K562 (cell line): Measurements from ENCODE around the gene LYRM1. TPM values are rescaled to one million over a fixed set of nuclear protein-coding genes. Genes with fewer than 3 reads are reported as not detected.

Source experiments
- ATAC-seq: fragments of 200-7000 bp; cut with Tn5 transposase; 3 replicates; pipeline ENCODE4 v1.9.1; 2020; ENCODE audit warnings: moderate library complexity
- BruUV-seq: library from RNA; stranded (reverse); fragments of 400-500 nt; replicated peaks from 2 replicates; lab custom pipeline; 2021; lab: Mats Ljungman, UMichigan
- CTCF ChIA-PET: fragments of 300-600 bp; formaldehyde crosslinking; extraction: SDS; loops from one replicate; lab custom pipeline; 2021; ENCODE audit warnings: low intra/inter-chr PET ratio; lab: Yijun Ruan, JAX
- POLR2A ChIA-PET: fragments of 300-600, 350-650 bp; sonication (Branson Sonifier 250); formaldehyde crosslinking; extraction: SDS; loops from one replicate; lab custom pipeline; 2021; ENCODE audit warnings: antibody characterized with exemption, inconsistent platforms; lab: Yijun Ruan, JAX
- DNase-seq, 4 experiments: peaks; one replicate each; pipeline versions ENCODE4 v3.0.0 to v3.0.0-alpha.2; 2011 to 2018; ENCODE audit warnings: low spot score in 3 of 4, mixed read lengths in 3 of 4; ENCODE audit errors: extremely low read depth in 1 of 4
- FAIRE-seq: peaks from 2 replicates; lab custom pipeline; 2011; peaks lifted over from hg19 to GRCh38; lab: Jason Lieb, UNC
- H2AFZ ChIP-seq: 2 replicates; pipeline ENCODE4 v1.6.0; 2011; ENCODE audit warnings: low read depth, low read length, control low read depth, inconsistent platforms
- H3K27ac ChIP-seq: fragments of 200-600 bp; 3 replicates; pipeline ENCODE4 v1.8.0; 2011; ENCODE audit warnings: low read depth, mild to moderate bottlenecking, control low read depth, inconsistent platforms, low read length, moderate library complexity, mixed read lengths; ENCODE audit errors: extremely low read depth
- H3K27me3 ChIP-seq, 2 experiments: fragments of 300-600 bp in 1 of 2; 2 replicates in 1 of 2; 3 replicates in 1 of 2; pipeline versions ENCODE4 v1.6.0 to v1.8.0; 2011; ENCODE audit warnings: inconsistent platforms in 2 of 2, low read length in 2 of 2, mild to moderate bottlenecking in 1 of 2, mixed read lengths in 1 of 2, moderate library complexity in 1 of 2; ENCODE audit not compliant: control insufficient read depth in 2 of 2, insufficient read depth in 2 of 2
- H3K36me3 ChIP-seq: fragments of 300-600 bp; 3 replicates; pipeline ENCODE4 v1.8.0; 2011; ENCODE audit warnings: mild to moderate bottlenecking, low read length, inconsistent platforms; ENCODE audit not compliant: control insufficient read depth, insufficient read depth
- H3K4me1 ChIP-seq, 2 experiments: fragments of 200-600 bp in 1 of 2; replicated peaks in 1 of 2; 2 replicates in 1 of 2; 3 replicates in 1 of 2; pipeline versions ENCODE4 v1.5.1 to v1.8.0; 2011; ENCODE audit warnings: inconsistent platforms in 2 of 2, low read length in 2 of 2, mild to moderate bottlenecking in 1 of 2, mixed read lengths in 1 of 2, moderate library complexity in 1 of 2; ENCODE audit not compliant: control insufficient read depth in 2 of 2, insufficient read depth in 2 of 2
- H3K4me2 ChIP-seq: 2 replicates; pipeline ENCODE4 v1.6.1; 2011; ENCODE audit warnings: low read length, control low read depth, inconsistent platforms, mixed read lengths; ENCODE audit not compliant: insufficient read depth
- H3K4me3 ChIP-seq: fragments of 200-600 bp; sonication (generic), shearing (Covaris generic); 2 replicates; pipeline ENCODE4 v1.5.1; 2016; ENCODE audit warnings: control low read depth, inconsistent platforms
- H3K79me2 ChIP-seq: fragments of 200-600 bp; 3 replicates; pipeline ENCODE4 v1.8.0; 2011; ENCODE audit warnings: low read length, inconsistent platforms; ENCODE audit not compliant: control insufficient read depth, insufficient read depth
- H3K9ac ChIP-seq, 2 experiments: 2 replicates each; pipeline versions ENCODE4 v1.6.0 to v1.6.1; 2011; ENCODE audit warnings: low read depth in 2 of 2, low read length in 2 of 2, control low read depth in 1 of 2, inconsistent platforms in 1 of 2, mild to moderate bottlenecking in 1 of 2, mixed read lengths in 1 of 2; ENCODE audit not compliant: insufficient read depth in 1 of 2
- H3K9me1 ChIP-seq: one replicate; pipeline ENCODE4 v1.6.0; 2011; ENCODE audit warnings: inconsistent platforms, mild to moderate bottlenecking, low read length, moderate library complexity; ENCODE audit not compliant: control insufficient read depth, insufficient read depth
- H3K9me3 ChIP-seq: replicated peaks from 2 replicates; pipeline ENCODE4 v1.5.1; 2011; ENCODE audit warnings: low read depth, low read length, inconsistent platforms; ENCODE audit not compliant: control insufficient read depth, insufficient read depth
- H4K20me1 ChIP-seq: replicated peaks from 2 replicates; pipeline ENCODE4 v1.6.1; 2011; ENCODE audit warnings: low read length, inconsistent platforms, mixed read lengths; ENCODE audit not compliant: control insufficient read depth, insufficient read depth
- BCL6 ChIP-seq: fragments of 250-450 bp; sonication (Bioruptor Pico); IDR thresholded peaks from 2 replicates; pipeline ENCODE4 v1.4.0; 2020
- C11orf30 ChIP-seq: fragments of 450-650 bp; IDR thresholded peaks from 2 replicates; pipeline ENCODE4 v1.6.1; 2016; ENCODE audit warnings: low read depth, mild to moderate bottlenecking
- E2F8 ChIP-seq: fragments of 450-650 bp; IDR thresholded peaks from 2 replicates; pipeline ENCODE4 v1.7.1; 2018; ENCODE audit warnings: mild to moderate bottlenecking, low read depth; ENCODE audit not compliant: partially characterized antibody
- HDAC1 ChIP-seq, 2 experiments: fragments of 450-650 bp; IDR thresholded peaks; 2 replicates each; pipeline ENCODE4 v1.6.1; 2016 to 2017; ENCODE audit warnings: inconsistent platforms in 1 of 2, mild to moderate bottlenecking in 1 of 2, moderate library complexity in 1 of 2
- NFE2 ChIP-seq: IDR thresholded peaks from 2 replicates; pipeline ENCODE4 v1.6.1; 2014; ENCODE audit warnings: antibody characterized with exemption, low read depth
- NFYB ChIP-seq: IDR thresholded peaks from 2 replicates; pipeline ENCODE4 v1.6.1; 2011; ENCODE audit warnings: mild to moderate bottlenecking, moderate library complexity; ENCODE audit not compliant: insufficient read length; ENCODE audit errors: extremely low read depth
- OTX1 ChIP-seq: fragments of 450-650 bp; formaldehyde crosslinking; IDR thresholded peaks from 2 replicates; pipeline ENCODE4 v1.4.0; 2022; ENCODE audit warnings: mild to moderate bottlenecking
- SAFB2 ChIP-seq: fragments of 200-400 bp; formaldehyde crosslinking; IDR thresholded peaks from 2 replicates; pipeline ENCODE4 v1.6.1; 2018; ENCODE audit warnings: borderline replicate concordance, low read length, low read depth, moderate library complexity; ENCODE audit not compliant: severe bottlenecking
- SIX5 ChIP-seq, 2 experiments: IDR thresholded peaks; 2 replicates each; pipeline ENCODE4 v1.6.1; 2011; ENCODE audit warnings: low read length in 2 of 2, borderline replicate concordance in 1 of 2, low read depth in 1 of 2, mild to moderate bottlenecking in 1 of 2, moderate library complexity in 1 of 2; ENCODE audit not compliant: insufficient read depth in 1 of 2
- SMAD3 ChIP-seq: fragments of 450-650 bp; formaldehyde crosslinking; conservative IDR thresholded peaks from 2 replicates; pipeline ENCODE4 v1.4.0; 2020; ENCODE audit warnings: mild to moderate bottlenecking
- ZBTB7A ChIP-seq: IDR thresholded peaks from 2 replicates; pipeline ENCODE4 v1.6.1; 2011; ENCODE audit warnings: low read depth, mild to moderate bottlenecking, low read length, moderate library complexity, borderline replicate concordance; ENCODE audit not compliant: control insufficient read depth
- ZNF146 ChIP-seq: IDR thresholded peaks from one replicate; pipeline ENCODE4 v1.6.1; 2018; ENCODE audit warnings: missing compliant biosample characterization; ENCODE audit not compliant: unreplicated experiment
- ZNF408 ChIP-seq: fragments of 250-450 bp; sonication (Bioruptor Pico); IDR thresholded peaks from 2 replicates; pipeline ENCODE4 v1.4.0; 2020; ENCODE audit warnings: low read depth, mild to moderate bottlenecking, moderate library complexity
- WGBS: fragments of 100-300 bp; shearing (Covaris generic); methylation state at CpG from one replicate; pipeline ENCODE4 v1.1.6; 2016; ENCODE audit warnings: low coverage, mixed read lengths; ENCODE audit not compliant: insufficient coverage; ENCODE audit errors: missing lambda C conversion rate; 5-methylcytosine and 5-hydroxymethylcytosine counted together
- in situ Hi-C: fragments of 300-500 bp; cut with MboI; formaldehyde crosslinking; loops from 4 replicates; pipeline ENCODE4 v1.15.0; 2018; ENCODE audit warnings: inconsistent platforms, mixed read lengths
- intact Hi-C: fragments of 100-400 bp; cut with micrococcal nuclease; formaldehyde crosslinking; loops from 2 replicates; pipeline ENCODE4 v1.14.2; 2022
- polyA plus RNA-seq, 8 experiments: library from polyadenylated mRNA; depleted of rRNA in 4 of 8; stranded (reverse) in 5 of 8; unstranded in 3 of 8; fragments of >200 nt; fragmentation: Nextera tagmentation in 2 of 8; fragmentation: Illumina TruSeq in 1 of 8; extraction: Ambion mirVana in 2 of 8; extraction: Trizol in 1 of 8; gene quantifications; 2 replicates each; pipeline versions ENCODE4 v1.2.1 to v1.2.3, GENCODE V29; 2011 to 2014; ENCODE audit warnings: inconsistent platforms in 1 of 8, missing spikeins in 1 of 8
- total RNA-seq, 7 experiments: library from RNA; depleted of rRNA in 6 of 7; stranded (reverse); fragments of >200 nt in 6 of 7; fragmentation: Illumina TruSeq in 2 of 7; extraction: Trizol in 2 of 7; gene quantifications; 2 replicates each; pipeline versions ENCODE4 v1.2.1 to v1.2.3, GENCODE V29; 2011 to 2021; ENCODE audit warnings: low replicate concordance in 1 of 7
- TF ChIP-seq, protein P1 (sequence below): fragments of 450-650 bp; IDR thresholded peaks from 2 replicates; pipeline ENCODE4 v1.6.1; 2017; ENCODE audit warnings: mild to moderate bottlenecking, moderate library complexity
- TF ChIP-seq, protein P2 (sequence below), 3 experiments: IDR thresholded peaks in 2 of 3; conservative IDR thresholded peaks in 1 of 3; 2 replicates each; pipeline ENCODE4 v1.5.1; 2011 to 2012; ENCODE audit warnings: low read length in 3 of 3, mild to moderate bottlenecking in 3 of 3, control low read depth in 2 of 3, improper control_type of control experiment in 1 of 3, inconsistent platforms in 1 of 3, low read depth in 1 of 3, mixed read lengths in 1 of 3, moderate library complexity in 1 of 3; ENCODE audit not compliant: insufficient read depth in 2 of 3

Gene LYRM1
- total and polyA plus RNA-seq, 9 of the 15 experiments (the other 6 are each of a cell fraction or from before 2014, with no cell fraction given): 17.5 to 44.1 (median 32.7) TPM

GRCh38 chr16:20938426-20938825 lies 37.9 kb downstream of the LYRM1 start:
- H2AFZ ChIP-seq: peak overlapping the region; percentile 4; the same call in 1 of the 2 replicates
- no peak overlapping the region for H3K4me2 ChIP-seq
- in situ Hi-C loops (no loop called here), intact Hi-C loops (no loop called here)
- CTCF ChIA-PET: no interaction called here
- POLR2A ChIA-PET: interaction anchor here (0.6 to 1.7 kb wide), 6 partner anchors 9 to 124 kb away, joined by 3 to 7 read pairs (median 4); no protein-coding TSS in a partner anchor
- 0% methylated on average over 2 of the region's 2 CpGs for WGBS
- peaks cover 4 to 10% of the 10 kb centered on the region in 2 experiments; a peak in 4 of 5 replicates for H3K27me3 ChIP-seq
- H3K9me3 ChIP-seq: no peaks in the 10 kb centered on the region
- no peaks in the 10 kb centered on the region; a peak in 1 of 5 replicates for H3K4me1 ChIP-seq
- H3K36me3 ChIP-seq: no peaks in the 10 kb centered on the region
- H4K20me1 ChIP-seq: no peaks in the 10 kb centered on the region
- H3K79me2 ChIP-seq: no peaks in the 10 kb centered on the region
- no TSS peak for BruUV-seq
- no peaks in the 10 kb centered on the region for H3K9me1 ChIP-seq
- no peak overlapping the region for H3K4me3 ChIP-seq
- FAIRE-seq (no peak), ATAC-seq (no peak), DNase-seq (no peak)
- no peak overlapping the region for H3K9ac ChIP-seq
- H3K27ac ChIP-seq: no peak overlapping the region
- no peak for TF ChIP-seq C11orf30
- TF ChIP-seq, protein P1, sequence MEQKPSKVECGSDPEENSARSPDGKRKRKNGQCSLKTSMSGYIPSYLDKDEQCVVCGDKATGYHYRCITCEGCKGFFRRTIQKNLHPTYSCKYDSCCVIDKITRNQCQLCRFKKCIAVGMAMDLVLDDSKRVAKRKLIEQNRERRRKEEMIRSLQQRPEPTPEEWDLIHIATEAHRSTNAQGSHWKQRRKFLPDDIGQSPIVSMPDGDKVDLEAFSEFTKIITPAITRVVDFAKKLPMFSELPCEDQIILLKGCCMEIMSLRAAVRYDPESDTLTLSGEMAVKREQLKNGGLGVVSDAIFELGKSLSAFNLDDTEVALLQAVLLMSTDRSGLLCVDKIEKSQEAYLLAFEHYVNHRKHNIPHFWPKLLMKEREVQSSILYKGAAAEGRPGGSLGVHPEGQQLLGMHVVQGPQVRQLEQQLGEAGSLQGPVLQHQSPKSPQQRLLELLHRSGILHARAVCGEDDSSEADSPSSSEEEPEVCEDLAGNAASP: no peak
- no peak for TF ChIP-seq BCL6
- TF ChIP-seq OTX1: no peak
- no peak for TF ChIP-seq ZNF146
- TF ChIP-seq SAFB2: no peak
- TF ChIP-seq NFYB: no peak
- TF ChIP-seq ZBTB7A: no peak
- TF ChIP-seq, protein P2, sequence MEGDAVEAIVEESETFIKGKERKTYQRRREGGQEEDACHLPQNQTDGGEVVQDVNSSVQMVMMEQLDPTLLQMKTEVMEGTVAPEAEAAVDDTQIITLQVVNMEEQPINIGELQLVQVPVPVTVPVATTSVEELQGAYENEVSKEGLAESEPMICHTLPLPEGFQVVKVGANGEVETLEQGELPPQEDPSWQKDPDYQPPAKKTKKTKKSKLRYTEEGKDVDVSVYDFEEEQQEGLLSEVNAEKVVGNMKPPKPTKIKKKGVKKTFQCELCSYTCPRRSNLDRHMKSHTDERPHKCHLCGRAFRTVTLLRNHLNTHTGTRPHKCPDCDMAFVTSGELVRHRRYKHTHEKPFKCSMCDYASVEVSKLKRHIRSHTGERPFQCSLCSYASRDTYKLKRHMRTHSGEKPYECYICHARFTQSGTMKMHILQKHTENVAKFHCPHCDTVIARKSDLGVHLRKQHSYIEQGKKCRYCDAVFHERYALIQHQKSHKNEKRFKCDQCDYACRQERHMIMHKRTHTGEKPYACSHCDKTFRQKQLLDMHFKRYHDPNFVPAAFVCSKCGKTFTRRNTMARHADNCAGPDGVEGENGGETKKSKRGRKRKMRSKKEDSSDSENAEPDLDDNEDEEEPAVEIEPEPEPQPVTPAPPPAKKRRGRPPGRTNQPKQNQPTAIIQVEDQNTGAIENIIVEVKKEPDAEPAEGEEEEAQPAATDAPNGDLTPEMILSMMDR (IDR thresholded peaks at IDR 0.05 in 2 of 3, conservative IDR thresholded peaks at IDR 0.05 in 1 of 3; ENCODE audit: insufficient read depth in 2 of 3, low read depth in 1 of 3, low read length in 3 of 3): no peak
- 0 out of 2 replicates have a peak, but pooled peaks have one; percentile 17 for TF ChIP-seq NFE2
- TF ChIP-seq SMAD3 (CRISPR knock-in tag): no peak
- no peak for TF ChIP-seq SIX5 (IDR thresholded peaks at IDR 0.05; ENCODE audit: borderline replicate concordance in 1 of 2, insufficient read depth in 1 of 2, low read depth in 1 of 2, low read length in 2 of 2)
- no peak for TF ChIP-seq E2F8
- TF ChIP-seq HDAC1 (IDR thresholded peaks at IDR 0.05): no peak
- TF ChIP-seq ZNF408 (CRISPR knock-in tag): no peak
